Upper lobe of left lung (tissue), 4 donors: ENCODE measurements around the gene PUM1.

Experiments used
- EP300 ChIP-seq, 4 donors: sonication (generic); formaldehyde crosslinking; IDR thresholded peaks; one replicate each; pipeline ENCODE4 v1.5.1; 2017; ENCODE audit warnings: antibody characterized with exemption in 4 of 4, control low read depth in 2 of 4
- POLR2A ChIP-seq, 4 donors: fragments of 450-650 bp; IDR thresholded peaks; one replicate each; pipeline ENCODE4 v1.5.1; 2016 to 2017; ENCODE audit warnings: antibody characterized with exemption in 4 of 4, mild to moderate bottlenecking in 2 of 4
- POLR2AphosphoS5 ChIP-seq, 2 donors: sonication (generic); formaldehyde crosslinking; IDR thresholded peaks; one replicate each; pipeline ENCODE4 v1.5.1; 2017; ENCODE audit warnings: antibody characterized with exemption in 2 of 2
- TF ChIP-seq, protein P1 (sequence below), 6 experiments: fragments of 450-650 bp in 4 of 6; fragments of 200-600 bp in 2 of 6; sonication (generic) in 2 of 6; IDR thresholded peaks; one replicate each; pipeline ENCODE4 v1.5.1; 2016 to 2019; ENCODE audit warnings: antibody characterized with exemption in 6 of 6

DNA sequence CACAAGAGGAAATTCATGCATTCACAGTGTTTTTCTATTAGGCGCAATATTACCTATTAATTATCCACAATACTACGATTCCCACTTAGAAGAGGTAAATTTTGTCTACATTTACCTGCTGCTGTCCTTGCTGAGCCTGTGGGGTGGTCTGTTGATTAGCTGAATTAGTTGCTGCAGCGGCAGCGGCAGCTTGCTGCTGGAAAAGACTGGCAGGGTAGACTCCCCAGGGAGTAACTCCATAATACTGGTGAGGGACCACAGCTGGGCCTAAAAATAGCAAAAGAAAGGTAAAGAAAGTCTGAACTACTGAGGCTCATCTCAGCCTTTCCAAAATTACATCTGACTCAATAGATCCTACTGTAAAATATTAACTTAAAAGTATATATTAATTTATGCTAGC lies 91.0 kb downstream of the PUM1 start:
- TF ChIP-seq, protein P1, sequence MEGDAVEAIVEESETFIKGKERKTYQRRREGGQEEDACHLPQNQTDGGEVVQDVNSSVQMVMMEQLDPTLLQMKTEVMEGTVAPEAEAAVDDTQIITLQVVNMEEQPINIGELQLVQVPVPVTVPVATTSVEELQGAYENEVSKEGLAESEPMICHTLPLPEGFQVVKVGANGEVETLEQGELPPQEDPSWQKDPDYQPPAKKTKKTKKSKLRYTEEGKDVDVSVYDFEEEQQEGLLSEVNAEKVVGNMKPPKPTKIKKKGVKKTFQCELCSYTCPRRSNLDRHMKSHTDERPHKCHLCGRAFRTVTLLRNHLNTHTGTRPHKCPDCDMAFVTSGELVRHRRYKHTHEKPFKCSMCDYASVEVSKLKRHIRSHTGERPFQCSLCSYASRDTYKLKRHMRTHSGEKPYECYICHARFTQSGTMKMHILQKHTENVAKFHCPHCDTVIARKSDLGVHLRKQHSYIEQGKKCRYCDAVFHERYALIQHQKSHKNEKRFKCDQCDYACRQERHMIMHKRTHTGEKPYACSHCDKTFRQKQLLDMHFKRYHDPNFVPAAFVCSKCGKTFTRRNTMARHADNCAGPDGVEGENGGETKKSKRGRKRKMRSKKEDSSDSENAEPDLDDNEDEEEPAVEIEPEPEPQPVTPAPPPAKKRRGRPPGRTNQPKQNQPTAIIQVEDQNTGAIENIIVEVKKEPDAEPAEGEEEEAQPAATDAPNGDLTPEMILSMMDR (IDR thresholded peaks at IDR 0.05) = no peak
- TF ChIP-seq POLR2AphosphoS5 (IDR thresholded peaks at IDR 0.05) (no peak), POLR2A (IDR thresholded peaks at IDR 0.05) (no peak), EP300 (IDR thresholded peaks at IDR 0.05) (no peak)
